Mesothelial cell of epicardium (in vitro differentiated cells): Measurements from ENCODE around the gene AIPL1. TPM values are rescaled to one million over a fixed set of nuclear protein-coding genes. Genes with fewer than 3 reads are reported as not detected.

Source experiments
- DNase-seq, 2 experiments: peaks; one replicate each; pipeline ENCODE4 v3.0.0; 2021; ENCODE audit warnings: low spot score in 2 of 2; ENCODE audit not compliant: unreplicated experiment in 2 of 2
- H3K27ac Mint-ChIP-seq: 2 replicates; pipeline ENCODE4 v1.8.0; 2021; ENCODE audit warnings: mixed read lengths
- H3K27me3 Mint-ChIP-seq: 2 replicates; pipeline ENCODE4 v1.8.0; 2021; ENCODE audit warnings: low read depth, mixed read lengths
- H3K36me3 Mint-ChIP-seq: 2 replicates; pipeline ENCODE4 v1.8.0; 2021; ENCODE audit warnings: mixed read lengths
- H3K4me1 Mint-ChIP-seq: 2 replicates; pipeline ENCODE4 v1.8.0; 2021; ENCODE audit warnings: mixed read lengths
- H3K4me3 Mint-ChIP-seq: 2 replicates; pipeline ENCODE4 v1.8.0; 2021; ENCODE audit warnings: mild to moderate bottlenecking, moderate library complexity, mixed read lengths
- H3K9me3 Mint-ChIP-seq: 2 replicates; pipeline ENCODE4 v1.8.0; 2021; ENCODE audit warnings: mixed read lengths
- CTCF ChIP-seq: fragments of 200-600 bp; sonication (generic); IDR thresholded peaks from one replicate; pipeline ENCODE4 v1.5.0; 2021; ENCODE audit warnings: antibody characterized with exemption; ENCODE audit not compliant: unreplicated experiment
- total RNA-seq: library from RNA; stranded (reverse); gene quantifications from 3 replicates; pipeline ENCODE4 v1.2.1, GENCODE V29; 2021

The AIPL1 gene
- total RNA-seq, 1 donor from 2014 or later, result not detected

- Mint-ChIP-seq H3K36me3 (no peaks in the 10 kb centered on the region), H3K27ac (no peak overlapping the region), H3K4me1 (peaks cover 1% of the 10 kb centered on the region), H3K4me3 (peak overlapping the region; percentile 61), H3K27me3 (peaks cover 30% of the 10 kb centered on the region), H3K9me3 (no peaks in the 10 kb centered on the region)
- DNase-seq, result peak in 1 of 2 experiments; percentile 57
- TF ChIP-seq CTCF, result no peak
Observed at GRCh38 chr17:6455321-6455705, 20.4 kb upstream of the AIPL1 start.

GRCh38 chr17:6454495-6455320 lies 19.8 kb upstream of the AIPL1 start:
- Mint-ChIP-seq H3K4me3 (peak overlapping the region; percentile 50), H3K36me3 (peaks cover under 1% of the 10 kb centered on the region), H3K9me3 (no peaks in the 10 kb centered on the region), H3K27ac (no peak overlapping the region), H3K27me3 (peaks cover 30% of the 10 kb centered on the region), H3K4me1 (peaks cover 1% of the 10 kb centered on the region)
- TF ChIP-seq CTCF, result no peak
- DNase-seq, result no peak

GRCh38 chr17:6453279-6454024 lies 18.5 kb upstream of the AIPL1 start:
- Mint-ChIP-seq H3K4me1 (peaks cover 1% of the 10 kb centered on the region), H3K9me3 (no peaks in the 10 kb centered on the region), H3K4me3 (no peak overlapping the region), H3K27me3 (peaks cover 30% of the 10 kb centered on the region), H3K36me3 (peaks cover 2% of the 10 kb centered on the region), H3K27ac (no peak overlapping the region)
- no peak for TF ChIP-seq CTCF
- DNase-seq, result no peak

GRCh38 chr17:6452471-6453266 lies 17.7 kb upstream of the AIPL1 start:
- Mint-ChIP-seq H3K4me1 (peaks cover 1% of the 10 kb centered on the region), H3K27ac (no peak overlapping the region), H3K4me3 (no peak overlapping the region), H3K36me3 (peaks cover 5% of the 10 kb centered on the region), H3K9me3 (no peaks in the 10 kb centered on the region), H3K27me3 (peaks cover 30% of the 10 kb centered on the region)
- no peak for TF ChIP-seq CTCF
- no peak for DNase-seq

- no peak for DNase-seq
- Mint-ChIP-seq H3K27ac (no peak overlapping the region), H3K9me3 (no peaks in the 10 kb centered on the region), H3K36me3 (peaks cover 5% of the 10 kb centered on the region), H3K4me1 (peaks cover 1% of the 10 kb centered on the region), H3K4me3 (no peak overlapping the region), H3K27me3 (peaks cover 20% of the 10 kb centered on the region)
- no peak for TF ChIP-seq CTCF
Observed at GRCh38 chr17:6450926-6451832, 16.3 kb upstream of the AIPL1 start.
